H9 (cell line): ENCODE data around the gene ZIM2. TPM values are rescaled to one million over a fixed set of nuclear protein-coding genes. Genes with fewer than 3 reads are reported as not detected.

ENCODE experiments used
- DNase-seq: peaks from one replicate; pipeline ENCODE4 v3.0.0-alpha.2; 2017
- H2AFZ ChIP-seq: one replicate; pipeline ENCODE4 v1.6.1; 2013; ENCODE audit warnings: mild to moderate bottlenecking, low read length, control low read depth, moderate library complexity
- H2AK5ac ChIP-seq: 2 replicates; pipeline ENCODE4 v1.6.1; 2013; ENCODE audit warnings: low read length, control low read depth, mixed read lengths; ENCODE audit not compliant: insufficient read length
- H2BK120ac ChIP-seq: one replicate; pipeline ENCODE4 v1.6.1; 2013; ENCODE audit warnings: low read depth, mild to moderate bottlenecking, low read length, control low read depth, inconsistent platforms; ENCODE audit not compliant: poor library complexity, severe bottlenecking
- H2BK12ac ChIP-seq: 2 replicates; pipeline ENCODE4 v1.6.1; 2013; ENCODE audit warnings: low read length, control low read depth, mixed read lengths, low read depth; ENCODE audit not compliant: insufficient read length
- H2BK15ac ChIP-seq: 2 replicates; pipeline ENCODE4 v1.6.1; 2013; ENCODE audit warnings: low read depth, low read length, control low read depth
- H2BK20ac ChIP-seq: one replicate; pipeline ENCODE4 v1.6.1; 2013; ENCODE audit warnings: low read depth, mild to moderate bottlenecking, low read length, control low read depth, inconsistent platforms; ENCODE audit not compliant: poor library complexity, severe bottlenecking
- H2BK5ac ChIP-seq: 2 replicates; pipeline ENCODE4 v1.6.1; 2013; ENCODE audit warnings: low read length, control low read depth, mixed read lengths; ENCODE audit not compliant: insufficient read length
- H3K14ac ChIP-seq: 2 replicates; pipeline ENCODE4 v1.6.1; 2013; ENCODE audit warnings: low read length, control low read depth; ENCODE audit not compliant: insufficient read depth
- H3K18ac ChIP-seq: 2 replicates; pipeline ENCODE4 v1.6.1; 2013; ENCODE audit warnings: low read depth, mild to moderate bottlenecking, mixed read lengths, low read length, control low read depth; ENCODE audit not compliant: insufficient read length
- H3K23ac ChIP-seq: 2 replicates; pipeline ENCODE4 v1.6.1; 2013; ENCODE audit warnings: low read length, control low read depth, mixed read lengths, low read depth; ENCODE audit not compliant: insufficient read length
- H3K23me2 ChIP-seq: 2 replicates; pipeline ENCODE4 v1.6.1; 2013; ENCODE audit warnings: low read depth, mild to moderate bottlenecking, mixed read lengths, low read length, control low read depth; ENCODE audit not compliant: insufficient read length, poor library complexity, severe bottlenecking
- H3K27ac ChIP-seq: 2 replicates; pipeline ENCODE4 v1.5.1; 2013; ENCODE audit warnings: low read length, control low read depth, mixed read lengths, low read depth; ENCODE audit not compliant: insufficient read length
- H3K27me3 ChIP-seq: 2 replicates; pipeline ENCODE4 v1.6.1; 2013; ENCODE audit warnings: low read length, control low read depth, inconsistent platforms; ENCODE audit not compliant: insufficient read depth
- H3K4ac ChIP-seq: 2 replicates; pipeline ENCODE4 v1.6.1; 2013; ENCODE audit warnings: low read depth, mild to moderate bottlenecking, control low read depth, inconsistent platforms, low read length, moderate library complexity
- H3K4me1 ChIP-seq: 2 replicates; pipeline ENCODE4 v1.6.1; 2013; ENCODE audit warnings: low read length, control low read depth, inconsistent platforms; ENCODE audit not compliant: insufficient read depth
- H3K4me2 ChIP-seq: 2 replicates; pipeline ENCODE4 v1.6.1; 2013; ENCODE audit warnings: low read length, control low read depth, mixed read lengths; ENCODE audit not compliant: insufficient read length, insufficient read depth
- H3K56ac ChIP-seq: 2 replicates; pipeline ENCODE4 v1.6.1; 2013; ENCODE audit warnings: low read depth, mild to moderate bottlenecking, mixed read lengths, low read length, control low read depth; ENCODE audit not compliant: insufficient read length
- H3K79me1 ChIP-seq: 2 replicates; pipeline ENCODE4 v1.6.1; 2013; ENCODE audit warnings: low read depth, mild to moderate bottlenecking, moderate library complexity, low read length, control low read depth, inconsistent platforms; ENCODE audit not compliant: insufficient read depth, poor library complexity, severe bottlenecking
- H3K79me2 ChIP-seq: 2 replicates; pipeline ENCODE4 v1.6.1; 2013; ENCODE audit warnings: low read length, control low read depth, inconsistent platforms; ENCODE audit not compliant: insufficient read depth
- H3K9ac ChIP-seq: 2 replicates; pipeline ENCODE4 v1.6.1; 2013; ENCODE audit warnings: low read length, control low read depth, mixed read lengths; ENCODE audit not compliant: insufficient read length; ENCODE audit errors: extremely low read depth
- H3K9me3 ChIP-seq: one replicate; pipeline ENCODE4 v1.6.1; 2013; ENCODE audit warnings: low read depth, low read length, inconsistent platforms; ENCODE audit not compliant: control insufficient read depth
- H3T11ph ChIP-seq: one replicate; pipeline ENCODE4 v1.6.1; 2013; ENCODE audit warnings: mild to moderate bottlenecking, low read length, control low read depth, inconsistent platforms
- H4K20me1 ChIP-seq: one replicate; pipeline ENCODE4 v1.6.1; 2013; ENCODE audit not compliant: control insufficient read depth, insufficient read length, insufficient read depth
- H4K5ac ChIP-seq: 2 replicates; pipeline ENCODE4 v1.6.1; 2013; ENCODE audit warnings: low read depth, mild to moderate bottlenecking, mixed read lengths, low read length, control low read depth; ENCODE audit not compliant: insufficient read length
- H4K8ac ChIP-seq: replicated peaks from 2 replicates; pipeline ENCODE4 v1.6.1; 2013; ENCODE audit warnings: low read length, control low read depth, mixed read lengths, low read depth; ENCODE audit not compliant: insufficient read length
- H4K91ac ChIP-seq: 2 replicates; pipeline ENCODE4 v1.6.1; 2013; ENCODE audit warnings: low read depth, mild to moderate bottlenecking, moderate library complexity, mixed read lengths, low read length, control low read depth; ENCODE audit not compliant: insufficient read length
- H3K27ac Mint-ChIP-seq, 3 experiments: 2 replicates in 2 of 3; 3 replicates in 1 of 3; pipeline ENCODE4 v1.8.0; 2020 to 2021; ENCODE audit warnings: mixed read lengths in 3 of 3, mild to moderate bottlenecking in 1 of 3, moderate library complexity in 1 of 3
- H3K27me3 Mint-ChIP-seq: 2 replicates; pipeline ENCODE4 v1.8.0; 2021; ENCODE audit warnings: low read depth, mild to moderate bottlenecking, moderate library complexity, mixed read lengths
- H3K36me3 Mint-ChIP-seq, 3 experiments: 2 replicates in 2 of 3; 3 replicates in 1 of 3; pipeline ENCODE4 v1.8.0; 2020 to 2021; ENCODE audit warnings: low read depth in 3 of 3, mixed read lengths in 3 of 3; ENCODE audit not compliant: insufficient read depth in 1 of 3
- H3K4me1 Mint-ChIP-seq, 2 experiments: 2 replicates each; pipeline ENCODE4 v1.8.0; 2020; ENCODE audit warnings: mixed read lengths in 2 of 2
- H3K4me3 Mint-ChIP-seq, 2 experiments: 2 replicates in 1 of 2; 3 replicates in 1 of 2; pipeline ENCODE4 v1.8.0; 2020 to 2021; ENCODE audit warnings: mild to moderate bottlenecking in 2 of 2, mixed read lengths in 2 of 2, moderate library complexity in 1 of 2
- H3K9me3 Mint-ChIP-seq, 2 experiments: 2 replicates in 1 of 2; 3 replicates in 1 of 2; pipeline ENCODE4 v1.8.0; 2020; ENCODE audit warnings: mild to moderate bottlenecking in 2 of 2, mixed read lengths in 2 of 2, moderate library complexity in 1 of 2
- total RNA-seq: library from RNA; stranded (reverse); gene quantifications from 2 replicates; pipeline ENCODE4 v1.2.1, GENCODE V29; 2021
- TF ChIP-seq, protein P1 (sequence below): fragments of 200-600 bp; sonication (generic); conservative IDR thresholded peaks from 3 replicates; pipeline ENCODE4 v1.8.0; 2021; ENCODE audit warnings: antibody characterized with exemption, mild to moderate bottlenecking

Gene ZIM2
- total RNA-seq, 1 experiment from 2014 or later = not detected

DNA sequence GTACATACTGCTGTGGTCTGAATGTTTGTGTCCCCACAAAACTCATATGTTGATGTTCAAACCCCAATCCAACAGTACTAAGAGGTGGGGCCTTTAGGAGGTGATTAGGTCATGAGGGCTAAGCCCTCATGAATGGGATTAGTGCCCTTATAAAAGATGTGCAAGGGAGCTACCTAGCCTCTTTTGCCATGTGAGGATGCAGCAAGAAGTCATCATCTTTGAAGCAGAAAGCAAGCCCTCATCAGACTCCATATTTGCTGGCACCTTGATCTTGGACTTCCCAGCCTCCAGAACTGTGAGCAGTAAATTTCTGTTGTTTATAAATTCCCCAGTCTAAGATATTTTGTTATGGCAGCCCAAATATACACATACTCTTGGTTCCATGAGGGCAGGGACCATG lies 33.9 kb downstream of the ZIM2 start:
- no peak overlapping the region for H3T11ph ChIP-seq
- H3K4me1 ChIP-seq = no peaks in the 10 kb centered on the region
- TF ChIP-seq, protein P1, sequence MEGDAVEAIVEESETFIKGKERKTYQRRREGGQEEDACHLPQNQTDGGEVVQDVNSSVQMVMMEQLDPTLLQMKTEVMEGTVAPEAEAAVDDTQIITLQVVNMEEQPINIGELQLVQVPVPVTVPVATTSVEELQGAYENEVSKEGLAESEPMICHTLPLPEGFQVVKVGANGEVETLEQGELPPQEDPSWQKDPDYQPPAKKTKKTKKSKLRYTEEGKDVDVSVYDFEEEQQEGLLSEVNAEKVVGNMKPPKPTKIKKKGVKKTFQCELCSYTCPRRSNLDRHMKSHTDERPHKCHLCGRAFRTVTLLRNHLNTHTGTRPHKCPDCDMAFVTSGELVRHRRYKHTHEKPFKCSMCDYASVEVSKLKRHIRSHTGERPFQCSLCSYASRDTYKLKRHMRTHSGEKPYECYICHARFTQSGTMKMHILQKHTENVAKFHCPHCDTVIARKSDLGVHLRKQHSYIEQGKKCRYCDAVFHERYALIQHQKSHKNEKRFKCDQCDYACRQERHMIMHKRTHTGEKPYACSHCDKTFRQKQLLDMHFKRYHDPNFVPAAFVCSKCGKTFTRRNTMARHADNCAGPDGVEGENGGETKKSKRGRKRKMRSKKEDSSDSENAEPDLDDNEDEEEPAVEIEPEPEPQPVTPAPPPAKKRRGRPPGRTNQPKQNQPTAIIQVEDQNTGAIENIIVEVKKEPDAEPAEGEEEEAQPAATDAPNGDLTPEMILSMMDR = no peak
- peaks cover 86% of the 10 kb centered on the region for H3K9me3 ChIP-seq
- no peak overlapping the region for H3K18ac ChIP-seq
- Mint-ChIP-seq H3K27ac (no peak overlapping the region), H3K9me3 (peaks cover 93 to 94% of the 10 kb centered on the region in 2 experiments), H3K4me3 (no peak overlapping the region), H3K4me1 (no peaks in the 10 kb centered on the region), H3K27me3 (no peaks in the 10 kb centered on the region; the same call in 1 of the 2 replicates), H3K36me3 (peaks cover 2 to 18% (median 3%) of the 10 kb centered on the region in 3 experiments; a peak in 6 of 7 replicates)
- no peak overlapping the region for H2BK12ac ChIP-seq
- no peak overlapping the region for H2BK20ac ChIP-seq
- no peaks in the 10 kb centered on the region for H3K27me3 ChIP-seq
- no peak overlapping the region for H3K23ac ChIP-seq
- H4K5ac ChIP-seq = no peak overlapping the region
- no peak overlapping the region for H3K27ac ChIP-seq
- H2BK15ac ChIP-seq = no peak overlapping the region
- H2AFZ ChIP-seq = no peak overlapping the region
- H3K4ac ChIP-seq = no peak overlapping the region
- H3K14ac ChIP-seq = no peak overlapping the region
- H4K20me1 ChIP-seq = no peaks in the 10 kb centered on the region
- H3K79me2 ChIP-seq = no peaks in the 10 kb centered on the region
- H3K4me2 ChIP-seq = no peak overlapping the region
- no peak overlapping the region for H4K8ac ChIP-seq
- H2BK120ac ChIP-seq = no peak overlapping the region
- H3K79me1 ChIP-seq = no peaks in the 10 kb centered on the region
- no peak overlapping the region for H2BK5ac ChIP-seq
- no peak overlapping the region for H3K56ac ChIP-seq
- no peaks in the 10 kb centered on the region for H3K23me2 ChIP-seq
- H3K9ac ChIP-seq = no peak overlapping the region
- H4K91ac ChIP-seq = no peak overlapping the region
- no peak overlapping the region for H2AK5ac ChIP-seq
- DNase-seq = no peak
